SJSA1 (cell line): ENCODE results near the gene CLDN22. TPM values are rescaled to one million over a fixed set of nuclear protein-coding genes. Genes with fewer than 3 reads are reported as not detected.
A peak's percentile ranks its signal among the peaks of the same experiment; 100 is the strongest.

Experiments used
- DNase-seq, 2 experiments: peaks; one replicate each; pipeline ENCODE4 v3.0.0-alpha.2; 2015 to 2020; ENCODE audit warnings: low spot score in 2 of 2, low read depth in 1 of 2
- H3K27ac ChIP-seq: fragments of 250-450 bp; sonication (Bioruptor Pico); 2 replicates; pipeline ENCODE4 v1.5.1; 2020; ENCODE audit warnings: mild to moderate bottlenecking, moderate library complexity
- H3K27me3 ChIP-seq: fragments of 250-450 bp; sonication (Bioruptor Pico); replicated peaks from 2 replicates; pipeline ENCODE4 v1.5.1; 2020; ENCODE audit warnings: mild to moderate bottlenecking, moderate library complexity
- H3K36me3 ChIP-seq: fragments of 250-450 bp; sonication (Bioruptor Pico); 2 replicates; pipeline ENCODE4 v1.5.1; 2020; ENCODE audit warnings: mild to moderate bottlenecking
- H3K4me1 ChIP-seq: fragments of 250-450 bp; sonication (Bioruptor Pico); replicated peaks from 2 replicates; pipeline ENCODE4 v1.6.1; 2021; ENCODE audit warnings: mild to moderate bottlenecking
- H3K4me3 ChIP-seq: fragments of 250-450 bp; sonication (Bioruptor Pico); 2 replicates; pipeline ENCODE4 v1.5.1; 2020; ENCODE audit warnings: mild to moderate bottlenecking
- H3K9me3 ChIP-seq: fragments of 250-450 bp; sonication (Bioruptor Pico); replicated peaks from 2 replicates; pipeline ENCODE4 v1.5.1; 2020; ENCODE audit warnings: mild to moderate bottlenecking
- total RNA-seq: library from RNA; depleted of rRNA; stranded (reverse); fragments of >200 nt; shearing (Covaris generic); gene quantifications from 2 replicates; pipeline ENCODE4 v1.2.3, GENCODE V29; 2014

The CLDN22 gene
- total RNA-seq, 1 experiment from 2014 or later: not detected

DNA sequence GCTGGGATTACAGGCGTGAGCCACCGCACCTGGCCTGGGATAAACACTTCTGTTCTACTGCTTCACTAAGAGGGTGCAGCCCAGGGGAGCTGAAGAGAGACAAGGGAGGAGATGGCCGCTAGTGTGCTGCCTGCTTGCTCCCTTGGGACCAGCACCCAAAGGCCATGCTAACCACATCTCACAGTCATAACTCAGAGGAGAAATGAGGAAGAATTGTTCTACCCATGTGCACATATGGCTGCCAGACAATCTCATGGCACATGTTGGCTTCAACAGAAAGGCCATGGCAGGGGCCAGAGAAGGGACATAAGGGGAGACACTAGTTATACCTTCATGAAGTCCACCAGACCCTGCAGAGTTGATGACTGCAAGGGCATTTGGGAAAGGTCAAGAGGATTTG lies 22.4 kb downstream of the CLDN22 start:
- H3K27ac ChIP-seq: no peak overlapping the region
- H3K9me3 ChIP-seq: no peaks in the 10 kb centered on the region
- peaks cover 66% of the 10 kb centered on the region for H3K36me3 ChIP-seq
- no peaks in the 10 kb centered on the region for H3K27me3 ChIP-seq
- peaks cover 10% of the 10 kb centered on the region for H3K4me1 ChIP-seq
- no peak overlapping the region for H3K4me3 ChIP-seq
- DNase-seq: no peak

DNA sequence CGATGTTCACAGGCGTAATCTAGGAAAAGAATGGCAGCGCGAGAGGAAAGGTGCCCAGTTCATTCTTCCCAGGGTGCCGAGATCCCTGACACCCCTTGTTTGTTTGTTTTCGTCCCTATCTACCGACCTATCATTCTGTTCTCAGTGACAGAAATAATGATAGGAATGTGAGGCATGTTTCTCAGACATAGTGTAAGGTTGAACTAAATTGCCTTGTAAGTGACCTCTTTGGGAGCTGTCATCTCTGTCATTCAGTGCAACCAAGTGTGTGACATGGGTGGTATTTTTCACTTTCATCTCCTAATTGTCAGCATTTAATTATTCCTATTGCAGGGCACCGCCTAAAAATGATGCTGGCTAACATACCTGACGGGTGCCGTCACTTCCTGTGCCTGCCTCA lies 24.4 kb downstream of the CLDN22 start:
- H3K27me3 ChIP-seq: no peaks in the 10 kb centered on the region
- H3K9me3 ChIP-seq: no peaks in the 10 kb centered on the region
- peaks cover 74% of the 10 kb centered on the region for H3K36me3 ChIP-seq
- peak in 1 of 2 experiments; percentile 11 for DNase-seq
- peaks cover 10% of the 10 kb centered on the region for H3K4me1 ChIP-seq
- H3K27ac ChIP-seq: peak overlapping the region; percentile 43; the same call in 1 of the 2 replicates
- no peak overlapping the region for H3K4me3 ChIP-seq

- no peak for DNase-seq
- H3K4me1 ChIP-seq: peaks cover 9% of the 10 kb centered on the region
- H3K4me3 ChIP-seq: no peak overlapping the region
- H3K36me3 ChIP-seq: peaks cover 84% of the 10 kb centered on the region
- no peak overlapping the region for H3K27ac ChIP-seq
- no peaks in the 10 kb centered on the region for H3K27me3 ChIP-seq
- no peaks in the 10 kb centered on the region for H3K9me3 ChIP-seq
Observed at GRCh38 chr4:183291070-183291469, 29.0 kb downstream of the CLDN22 start.

GRCh38 chr4:183289688-183290087 lies 30.4 kb downstream of the CLDN22 start:
- Histone ChIP-seq H3K27ac (no peak overlapping the region), H3K27me3 (no peaks in the 10 kb centered on the region), H3K36me3 (peaks cover 83% of the 10 kb centered on the region), H3K4me3 (no peak overlapping the region), H3K4me1 (no peaks in the 10 kb centered on the region), H3K9me3 (no peaks in the 10 kb centered on the region)
- DNase-seq: no peak

DNA sequence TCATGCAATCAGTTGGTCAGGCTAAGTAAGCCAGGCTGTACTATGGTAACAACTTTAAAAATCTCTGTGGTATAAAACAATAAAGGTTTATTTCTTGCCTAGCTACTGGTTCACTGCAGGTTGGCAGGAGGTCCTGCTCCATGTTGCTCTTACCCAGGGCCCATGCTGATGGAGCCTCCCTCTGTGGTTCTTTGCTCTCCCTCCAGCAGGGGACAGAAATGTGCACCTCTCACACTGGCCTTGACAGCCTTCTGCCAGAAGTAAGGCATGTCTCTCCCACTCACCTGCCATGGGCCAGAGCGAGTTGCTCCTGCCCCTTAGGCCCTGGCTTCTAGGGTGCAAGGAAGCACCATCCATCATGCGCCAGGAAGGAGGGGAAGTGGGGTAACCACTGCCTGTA lies 31.1 kb downstream of the CLDN22 start:
- H3K9me3 ChIP-seq: no peaks in the 10 kb centered on the region
- H3K27me3 ChIP-seq: no peaks in the 10 kb centered on the region
- H3K27ac ChIP-seq: no peak overlapping the region
- no peak overlapping the region for H3K4me3 ChIP-seq
- no peak for DNase-seq
- H3K36me3 ChIP-seq: peaks cover 85% of the 10 kb centered on the region
- no peaks in the 10 kb centered on the region for H3K4me1 ChIP-seq

- Histone ChIP-seq H3K4me3 (no peak overlapping the region), H3K4me1 (no peaks in the 10 kb centered on the region), H3K9me3 (no peaks in the 10 kb centered on the region), H3K27me3 (no peaks in the 10 kb centered on the region), H3K36me3 (peaks cover 91% of the 10 kb centered on the region), H3K27ac (no peak overlapping the region)
- no peak for DNase-seq
Observed at GRCh38 chr4:183287677-183288076, 32.4 kb downstream of the CLDN22 start.

DNA sequence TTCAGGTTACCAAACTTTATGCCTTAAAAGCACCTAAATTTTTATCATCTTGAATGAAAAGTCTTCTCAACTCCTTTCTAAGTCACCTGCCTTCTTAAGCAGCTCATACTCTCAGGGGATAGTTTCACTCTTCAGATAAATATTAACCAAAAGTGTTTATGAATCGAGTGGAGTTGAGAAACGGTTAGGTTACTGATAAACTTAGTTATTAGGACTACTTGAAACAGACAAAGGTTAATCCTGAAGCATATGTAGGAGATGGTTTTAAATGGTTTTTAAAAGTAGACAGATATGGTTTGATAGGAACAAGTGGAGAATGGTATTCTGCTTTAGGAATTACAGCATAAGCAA lies 32.8 kb downstream of the CLDN22 start:
- Histone ChIP-seq H3K9me3 (no peaks in the 10 kb centered on the region), H3K27me3 (no peaks in the 10 kb centered on the region), H3K36me3 (peaks cover 91% of the 10 kb centered on the region), H3K4me3 (no peak overlapping the region), H3K27ac (no peak overlapping the region), H3K4me1 (no peaks in the 10 kb centered on the region)
- no peak for DNase-seq

GRCh38 chr4:183286590-183287308 lies 33.3 kb downstream of the CLDN22 start:
- Histone ChIP-seq H3K4me3 (no peak overlapping the region), H3K36me3 (peaks cover 92% of the 10 kb centered on the region), H3K9me3 (no peaks in the 10 kb centered on the region), H3K27ac (no peak overlapping the region), H3K27me3 (no peaks in the 10 kb centered on the region), H3K4me1 (no peaks in the 10 kb centered on the region)
- no peak for DNase-seq

DNA sequence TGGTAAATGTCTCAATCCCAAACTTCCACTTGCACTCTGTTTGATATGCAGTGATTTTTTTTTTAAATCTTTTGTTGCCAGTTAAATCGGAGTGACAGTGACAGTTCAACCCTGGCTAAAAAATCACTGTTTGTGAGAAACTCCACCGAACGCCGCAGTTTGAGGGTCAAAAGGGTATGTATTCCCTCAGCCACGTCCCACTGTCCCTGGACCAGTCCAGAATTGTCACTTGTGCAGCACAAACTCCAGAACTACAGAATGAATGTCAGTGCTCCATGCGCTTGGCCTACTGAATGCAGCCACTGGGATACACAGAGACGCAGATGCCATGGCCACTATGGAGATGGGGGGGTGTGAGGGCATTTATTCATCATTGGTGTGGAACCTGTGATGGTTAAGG lies 34.2 kb downstream of the CLDN22 start:
- H3K36me3 ChIP-seq: peaks cover 96% of the 10 kb centered on the region
- H3K9me3 ChIP-seq: no peaks in the 10 kb centered on the region
- no peak overlapping the region for H3K4me3 ChIP-seq

DNA sequence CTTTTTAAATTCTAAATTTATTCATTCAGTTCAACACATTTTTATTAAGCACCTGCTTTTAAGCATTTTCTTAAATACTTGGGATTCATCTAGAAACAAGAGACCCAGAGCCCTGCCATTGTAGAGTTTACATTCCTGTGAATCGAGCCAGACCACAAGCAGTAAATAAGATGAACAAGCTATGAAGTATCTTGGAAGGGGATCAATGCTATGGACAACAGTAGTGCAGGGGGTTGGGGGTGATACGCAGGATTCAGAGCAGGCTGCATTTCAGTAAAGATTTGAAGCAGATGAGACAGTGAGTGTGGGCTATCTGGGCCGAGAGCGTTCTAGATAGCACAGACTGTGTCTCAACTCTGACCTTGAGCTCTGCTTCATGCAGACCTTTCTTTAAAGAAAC lies 35.1 kb downstream of the CLDN22 start:
- H3K27me3 ChIP-seq: no peaks in the 10 kb centered on the region
- H3K27ac ChIP-seq: no peak overlapping the region
- H3K4me1 ChIP-seq: no peaks in the 10 kb centered on the region
- H3K9me3 ChIP-seq: no peaks in the 10 kb centered on the region
- no peak overlapping the region for H3K4me3 ChIP-seq
- no peak for DNase-seq
- peaks cover 95% of the 10 kb centered on the region for H3K36me3 ChIP-seq

More for the DNA sequence above, 34.2 kb downstream of the CLDN22 start:
- Histone ChIP-seq H3K27ac (no peak overlapping the region), H3K4me1 (no peaks in the 10 kb centered on the region), H3K27me3 (no peaks in the 10 kb centered on the region)
- DNase-seq: no peak

DNA sequence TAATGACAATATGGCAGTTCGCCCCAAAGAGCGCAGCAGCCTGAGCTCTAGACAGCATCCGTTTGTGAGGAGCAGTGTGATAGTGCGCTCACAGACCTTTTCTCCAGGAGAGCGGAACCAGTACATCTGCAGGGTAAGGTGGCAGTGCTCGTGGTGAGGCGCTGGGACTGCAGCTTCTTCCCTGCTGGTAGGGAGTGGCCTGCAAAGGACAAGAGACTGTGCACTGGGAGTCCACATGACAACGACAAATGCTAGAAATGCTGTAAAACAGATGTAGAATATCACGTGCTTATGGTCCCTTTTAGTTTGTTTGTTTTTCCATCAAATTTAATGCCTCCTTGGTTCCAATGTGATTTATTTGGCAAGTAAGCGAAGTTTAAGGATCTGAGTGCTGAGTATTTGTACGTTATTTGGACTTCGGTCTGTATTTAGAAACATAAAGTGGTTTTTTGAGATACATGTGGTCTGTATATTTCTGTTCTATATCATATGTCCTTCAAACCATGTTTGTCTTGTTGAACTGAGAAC lies 35.8 kb downstream of the CLDN22 start:
- H3K27ac ChIP-seq: no peak overlapping the region
- no peaks in the 10 kb centered on the region for H3K4me1 ChIP-seq
- no peaks in the 10 kb centered on the region for H3K9me3 ChIP-seq
- H3K27me3 ChIP-seq: no peaks in the 10 kb centered on the region
- H3K36me3 ChIP-seq: peaks cover 89% of the 10 kb centered on the region
- H3K4me3 ChIP-seq: no peak overlapping the region
- DNase-seq: no peak

DNA sequence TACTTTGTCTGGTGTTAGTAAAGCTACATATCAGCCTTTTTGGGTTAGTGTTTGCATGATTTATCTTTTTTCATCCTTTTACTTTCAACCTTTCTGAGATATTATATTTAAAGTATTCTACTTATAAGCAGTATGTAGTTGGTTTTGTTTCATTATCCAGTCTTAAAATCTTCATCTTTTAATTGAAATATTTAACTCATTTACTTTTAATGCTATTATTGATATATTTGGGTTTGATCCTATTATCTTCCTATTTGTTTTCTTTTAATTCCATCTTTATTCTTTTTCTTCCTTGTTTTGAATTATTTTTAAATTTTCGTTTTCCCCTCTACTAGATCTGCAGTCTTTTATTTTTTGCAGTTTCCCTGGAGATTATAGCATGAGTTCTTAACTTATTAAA lies 44.0 kb downstream of the CLDN22 start:
- Histone ChIP-seq H3K27me3 (no peaks in the 10 kb centered on the region), H3K27ac (no peak overlapping the region), H3K36me3 (peaks cover 61% of the 10 kb centered on the region), H3K4me1 (no peaks in the 10 kb centered on the region), H3K9me3 (peaks cover 15% of the 10 kb centered on the region), H3K4me3 (no peak overlapping the region)
- DNase-seq: no peak

DNA sequence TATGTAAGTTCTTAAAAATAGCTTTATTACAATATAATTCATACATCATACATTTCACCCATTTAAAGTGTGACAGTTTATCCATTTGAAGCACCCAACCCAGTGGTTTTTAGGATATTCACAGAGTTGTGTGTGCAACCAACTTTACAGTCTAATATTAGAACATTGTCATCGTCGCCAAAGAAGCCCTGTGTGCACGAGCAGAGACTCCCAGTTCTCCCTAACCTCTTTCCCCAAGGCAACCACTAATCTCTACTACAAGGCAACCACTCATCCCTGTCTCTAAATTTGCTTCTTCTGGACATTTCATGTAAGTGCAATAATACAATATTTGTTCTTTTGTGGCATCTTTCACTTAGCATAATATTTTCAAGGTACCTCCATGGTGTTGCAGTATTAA lies 47.7 kb downstream of the CLDN22 start:
- Histone ChIP-seq H3K4me1 (no peaks in the 10 kb centered on the region), H3K9me3 (peaks cover 15% of the 10 kb centered on the region), H3K36me3 (peaks cover 86% of the 10 kb centered on the region), H3K27ac (no peak overlapping the region), H3K27me3 (no peaks in the 10 kb centered on the region), H3K4me3 (no peak overlapping the region)
- DNase-seq: no peak

DNA sequence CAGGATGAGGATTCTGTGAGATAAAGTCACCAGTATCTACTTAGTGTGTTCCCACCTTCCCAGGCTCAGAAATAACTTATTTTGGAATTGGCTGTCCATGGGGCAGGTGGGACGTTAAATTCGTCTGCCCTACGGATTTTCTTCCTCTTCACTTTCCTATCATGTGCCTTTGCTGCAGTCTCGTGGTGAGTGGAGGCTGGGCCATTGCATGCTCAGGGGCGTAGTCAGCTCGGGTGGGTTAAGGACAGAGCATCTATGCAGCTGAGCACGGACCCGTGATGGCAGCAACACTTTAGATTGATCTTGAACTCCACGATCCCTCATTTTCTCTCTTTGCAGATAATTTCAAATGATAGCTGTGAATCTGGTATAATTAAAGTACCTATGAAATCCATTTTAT lies 51.5 kb downstream of the CLDN22 start:
- Histone ChIP-seq H3K27ac (no peak overlapping the region), H3K36me3 (peaks cover 92% of the 10 kb centered on the region), H3K27me3 (no peaks in the 10 kb centered on the region), H3K4me3 (no peak overlapping the region), H3K4me1 (0 out of 2 replicates have a peak, but pooled peaks cover 4% of the 10 kb centered on the region), H3K9me3 (no peaks in the 10 kb centered on the region)
- DNase-seq: no peak
